ENCODE results near the gene FSTL4. TPM values are rescaled to one million over a fixed set of nuclear protein-coding genes. Genes with fewer than 3 reads are reported as not detected.

FSTL4 gene
- total RNA-seq, 4 donors from 2014 or later = 5.1 to 8.3 (median 6.0) TPM

GRCh38 chr5:133245191-133246052, 366.9 kb downstream of the FSTL4 start:
- no peak overlapping the region for H3K4me3 ChIP-seq (ENCODE audit: low read depth, poor library complexity, severe bottlenecking)
- peak in 1 of 2 donors; percentile 22 for DNase-seq (ENCODE audit: low spot score in 2 of 2)
- 51 to 57% methylated on average over 11 of the region's 11 CpGs for WGBS, 2 donors
- TF ChIP-seq POLR2A (IDR thresholded peaks at IDR 0.05) = no peak
- TF ChIP-seq CTCF (IDR thresholded peaks at IDR 0.05) = no peak
- intact Hi-C loops (cut with DNase I; ENCODE audit: low total_unique reads) = no loop called here

- TF ChIP-seq CTCF (IDR thresholded peaks at IDR 0.05) (no peak), POLR2A (IDR thresholded peaks at IDR 0.05) (no peak)
- intact Hi-C loops (cut with DNase I; ENCODE audit: low total_unique reads) = no loop called here
- WGBS, 2 donors = 78 to 84% methylated on average over 7 of the region's 7 CpGs
- H3K4me3 ChIP-seq (ENCODE audit: low read depth, poor library complexity, severe bottlenecking) = no peak overlapping the region
- DNase-seq (ENCODE audit: low spot score in 2 of 2) = no peak
Observed at GRCh38 chr5:133244242-133244641, 368.1 kb downstream of the FSTL4 start.

- DNase-seq (ENCODE audit: low spot score in 2 of 2) = no peak
- TF ChIP-seq CTCF (IDR thresholded peaks at IDR 0.05) (no peak), POLR2A (IDR thresholded peaks at IDR 0.05) (no peak)
- 78 to 82% methylated on average over 3 of the region's 3 CpGs for WGBS, 2 donors
- intact Hi-C loops (cut with DNase I; ENCODE audit: low total_unique reads) = no loop called here
- no peak overlapping the region for H3K4me3 ChIP-seq (ENCODE audit: low read depth, poor library complexity, severe bottlenecking)
Observed at GRCh38 chr5:133243196-133243595, 369.1 kb downstream of the FSTL4 start.

- WGBS, 2 donors = 88% methylated on average over 4 of the region's 4 CpGs
- no peak overlapping the region for H3K4me3 ChIP-seq (ENCODE audit: low read depth, poor library complexity, severe bottlenecking)
- intact Hi-C loops (cut with DNase I; ENCODE audit: low total_unique reads) = no loop called here
- no peak for TF ChIP-seq POLR2A (IDR thresholded peaks at IDR 0.05)
- no peak for TF ChIP-seq CTCF (IDR thresholded peaks at IDR 0.05)
- DNase-seq (ENCODE audit: low spot score in 2 of 2) = no peak
Observed at GRCh38 chr5:133242221-133242835, 370.0 kb downstream of the FSTL4 start.

- WGBS, 2 donors = 85 to 87% methylated on average over 8 of the region's 8 CpGs
- TF ChIP-seq POLR2A (IDR thresholded peaks at IDR 0.05) (no peak), CTCF (IDR thresholded peaks at IDR 0.05) (no peak)
- intact Hi-C loops (cut with DNase I; ENCODE audit: low total_unique reads) = no loop called here
Observed at GRCh38 chr5:133241179-133242092, 370.9 kb downstream of the FSTL4 start.

More at GRCh38 chr5:133241179-133242092, 370.9 kb downstream of the FSTL4 start:
- no peak overlapping the region for H3K4me3 ChIP-seq (ENCODE audit: low read depth, poor library complexity, severe bottlenecking)
- DNase-seq (ENCODE audit: low spot score in 2 of 2) = no peak

Measured in lower leg skin (tissue), 4 donors.